HCT116 (cell line): ENCODE results near the gene CLDN9. TPM values are rescaled to one million over a fixed set of nuclear protein-coding genes. Genes with fewer than 3 reads are reported as not detected.

Experiments used
- ATAC-seq: fragments of 200-7000 bp; cut with Tn5 transposase; 2 replicates; pipeline ENCODE4 v1.9.1; 2020; ENCODE audit warnings: mild to moderate bottlenecking, moderate library complexity
- BruUV-seq: library from RNA; stranded (reverse); fragments of 400-500 nt; replicated peaks from 2 replicates; lab custom pipeline; 2021; lab: Mats Ljungman, UMichigan
- CTCF ChIA-PET: fragments of 300-600 bp; sonication (Branson Sonifier 250); formaldehyde crosslinking; loops from one replicate; lab custom pipeline; 2021; ENCODE audit warnings: antibody characterized with exemption; lab: Charles Lee
- POLR2A ChIA-PET: fragments of 300-600, 350-600 bp; sonication (Branson Sonifier 250); formaldehyde crosslinking; loops from one replicate; lab custom pipeline; 2021; ENCODE audit warnings: antibody characterized with exemption; lab: Charles Lee
- RAD21 ChIA-PET, 2 experiments: fragments of 300-600 bp; sonication (Branson Sonifier 250); formaldehyde crosslinking; loops; one replicate each; lab custom pipeline; 2023; ENCODE audit warnings: low total read pairs in 2 of 2; ENCODE audit not compliant: uncharacterized antibody in 2 of 2, unreplicated experiment in 2 of 2, low non-redundant PET in 1 of 2; lab: Charles Lee
- DNase-seq: peaks from one replicate; pipeline ENCODE4 v3.0.0-alpha.2; 2010; ENCODE audit warnings: low read depth, low spot score
- H2AFZ ChIP-seq: fragments of 200-600 bp; shearing (Covaris generic), sonication (generic); 2 replicates; pipeline ENCODE4 v1.6.1; 2017; ENCODE audit warnings: low read depth, mixed run types, mixed read lengths, antibody characterized with exemption, low read length; ENCODE audit not compliant: poor library complexity, severe bottlenecking
- H3K27ac ChIP-seq: 2 replicates; pipeline ENCODE4 v1.5.1; 2012; ENCODE audit warnings: low read depth, low read length
- H3K27me3 ChIP-seq: fragments of 200-600 bp; sonication (generic); 2 replicates; pipeline ENCODE4 v1.6.1; 2016; ENCODE audit warnings: mixed run types, low read length, mixed read lengths; ENCODE audit not compliant: insufficient read depth
- H3K36me3 ChIP-seq, 2 experiments: fragments of 200-500 bp in 1 of 2; fragments of 200-600 bp in 1 of 2; sonication (Bioruptor generic) in 1 of 2; sonication (generic) in 1 of 2; 2 replicates each; pipeline versions ENCODE4 v1.5.1 to v1.6.1; 2014 to 2016; ENCODE audit warnings: low read length in 2 of 2, inconsistent platforms in 1 of 2, mixed read lengths in 1 of 2, mixed run types in 1 of 2; ENCODE audit not compliant: insufficient read depth in 2 of 2, control insufficient read depth in 1 of 2
- H3K4me1 ChIP-seq, 2 experiments: fragments of 200-600 bp in 1 of 2; sonication (generic) in 1 of 2; 2 replicates each; pipeline versions ENCODE4 v1.5.1 to v1.6.1; 2012 to 2017; ENCODE audit warnings: low read length in 2 of 2, inconsistent platforms in 1 of 2, mild to moderate bottlenecking in 1 of 2, mixed read lengths in 1 of 2, mixed run types in 1 of 2, moderate library complexity in 1 of 2; ENCODE audit not compliant: insufficient read depth in 2 of 2, control insufficient read depth in 1 of 2
- H3K4me2 ChIP-seq: fragments of 200-600 bp; sonication (generic); 2 replicates; pipeline ENCODE4 v1.6.1; 2017; ENCODE audit warnings: mixed run types, low read length, mixed read lengths
- H3K4me3 ChIP-seq, 2 experiments: fragments of 200-600 bp in 1 of 2; sonication (generic) in 1 of 2; replicated peaks in 1 of 2; 2 replicates each; pipeline ENCODE4 v1.5.1; 2011 to 2016; ENCODE audit warnings: low read length in 2 of 2, control low read depth in 1 of 2, low read depth in 1 of 2, mild to moderate bottlenecking in 1 of 2, mixed read lengths in 1 of 2, mixed run types in 1 of 2
- H3K79me2 ChIP-seq: fragments of 200-600 bp; sonication (generic); 2 replicates; pipeline ENCODE4 v1.6.1; 2017; ENCODE audit warnings: mild to moderate bottlenecking, mixed run types, low read length, moderate library complexity, mixed read lengths; ENCODE audit not compliant: insufficient read depth
- H3K9ac ChIP-seq: fragments of 200-600 bp; sonication (generic); 2 replicates; pipeline ENCODE4 v1.6.1; 2016; ENCODE audit warnings: low read length, mixed read lengths
- H3K9me2 ChIP-seq: fragments of 200-600 bp; sonication (generic), shearing (Covaris generic); 2 replicates; pipeline ENCODE4 v1.6.1; 2017; ENCODE audit warnings: mixed run types, mild to moderate bottlenecking, moderate library complexity; ENCODE audit not compliant: insufficient read depth
- H3K9me3 ChIP-seq, 2 experiments: fragments of 200-500 bp in 1 of 2; fragments of 200-600 bp in 1 of 2; sonication (Bioruptor generic) in 1 of 2; sonication (generic) in 1 of 2; 2 replicates each; pipeline ENCODE4 v1.6.1; 2014 to 2017; ENCODE audit warnings: low read length in 2 of 2, mixed read lengths in 2 of 2, inconsistent platforms in 1 of 2, low read depth in 1 of 2, mild to moderate bottlenecking in 1 of 2, mixed run types in 1 of 2, moderate library complexity in 1 of 2; ENCODE audit not compliant: control insufficient read depth in 1 of 2, insufficient read depth in 1 of 2
- H4K20me1 ChIP-seq: fragments of 200-600 bp; sonication (generic), shearing (Covaris generic); 2 replicates; pipeline ENCODE4 v1.6.1; 2017; ENCODE audit warnings: mixed run types, mild to moderate bottlenecking, moderate library complexity; ENCODE audit not compliant: insufficient read depth
- ATF3 ChIP-seq: IDR thresholded peaks from 2 replicates; pipeline ENCODE4 v1.6.1; 2012
- CEBPB ChIP-seq: IDR thresholded peaks from 2 replicates; pipeline ENCODE4 v1.6.1; 2012; ENCODE audit warnings: low read depth
- CTCF ChIP-seq, 3 experiments: fragments of 200-600 bp in 1 of 3; sonication (generic) in 1 of 3; IDR thresholded peaks in 2 of 3; conservative IDR thresholded peaks in 1 of 3; 2 replicates each; pipeline ENCODE4 v1.5.1; 2012 to 2017; ENCODE audit warnings: low read depth in 2 of 3, low read length in 2 of 3, antibody characterized with exemption in 1 of 3, borderline replicate concordance in 1 of 3, control low read depth in 1 of 3, mild to moderate bottlenecking in 1 of 3, mixed read lengths in 1 of 3, mixed run types in 1 of 3, moderate library complexity in 1 of 3; ENCODE audit not compliant: insufficient read depth in 1 of 3
- EGR1 ChIP-seq: IDR thresholded peaks from 2 replicates; pipeline ENCODE4 v1.6.1; 2012; ENCODE audit warnings: low read depth
- ELF1 ChIP-seq: IDR thresholded peaks from 2 replicates; pipeline ENCODE4 v1.6.1; 2012; ENCODE audit warnings: low read depth, borderline replicate concordance
- EZH2 ChIP-seq: fragments of 200-600 bp; sonication (generic); IDR thresholded peaks from 2 replicates; pipeline ENCODE4 v1.6.1; 2017; ENCODE audit warnings: antibody characterized with exemption, mixed run types
- FOSL1 ChIP-seq: IDR thresholded peaks from 2 replicates; pipeline ENCODE4 v1.6.1; 2012; ENCODE audit warnings: low read depth
- JUND ChIP-seq: IDR thresholded peaks from 2 replicates; pipeline ENCODE4 v1.6.1; 2012
- MAX ChIP-seq: IDR thresholded peaks from 2 replicates; pipeline ENCODE4 v1.6.1; 2012
- RAD21 ChIP-seq: IDR thresholded peaks from 2 replicates; pipeline ENCODE4 v1.6.1; 2012; ENCODE audit warnings: low read depth, mild to moderate bottlenecking
- REST ChIP-seq: IDR thresholded peaks from 2 replicates; pipeline ENCODE4 v1.6.1; 2012; ENCODE audit warnings: low read depth
- SIN3A ChIP-seq: IDR thresholded peaks from 2 replicates; pipeline ENCODE4 v1.6.1; 2012; ENCODE audit warnings: low read depth
- SP1 ChIP-seq: IDR thresholded peaks from 2 replicates; pipeline ENCODE4 v1.6.1; 2012; ENCODE audit warnings: low read depth
- SRF ChIP-seq: IDR thresholded peaks from 2 replicates; pipeline ENCODE4 v1.6.1; 2012; ENCODE audit warnings: low read depth
- TCF7L2 ChIP-seq: IDR thresholded peaks from 2 replicates; pipeline ENCODE4 v1.7.0; 2011; ENCODE audit warnings: borderline replicate concordance, inconsistent platforms; ENCODE audit not compliant: insufficient read depth, insufficient read length; ENCODE audit errors: extremely low read depth
- ZBTB33 ChIP-seq: IDR thresholded peaks from 2 replicates; pipeline ENCODE4 v1.6.1; 2011; ENCODE audit warnings: mild to moderate bottlenecking, low read length, moderate library complexity; ENCODE audit not compliant: insufficient replicate concordance; ENCODE audit errors: extremely low read depth
- ZFX ChIP-seq: fragments of 450-650 bp; IDR thresholded peaks from 2 replicates; pipeline ENCODE4 v1.6.1; 2017
- intact Hi-C: fragments of 100-400 bp; cut with micrococcal nuclease; formaldehyde crosslinking; loops from 2 replicates; pipeline ENCODE4 v1.10.0; 2022
- total RNA-seq: library from RNA; stranded (reverse); gene quantifications from one replicate; pipeline ENCODE4 v1.2.1, GENCODE V29; 2021; ENCODE audit not compliant: unreplicated experiment

CLDN9 gene
- total RNA-seq, 1 experiment from 2014 or later, result 0.76 TPM

GRCh38 chr16:3014971-3015370, 2.2 kb downstream of the CLDN9 start:
- peaks cover 48 to 82% of the 10 kb centered on the region in 2 experiments for H3K4me1 ChIP-seq
- ChIA-PET POLR2A (no interaction called here), RAD21 (no interaction called here), CTCF (no interaction called here)
- no peaks in the 10 kb centered on the region for H3K27me3 ChIP-seq
- DNase-seq (no peak), ATAC-seq (no peak)
- H3K36me3 ChIP-seq, result no peaks in the 10 kb centered on the region
- H3K9me3 ChIP-seq, result no peaks in the 10 kb centered on the region
- H3K79me2 ChIP-seq, result no peaks in the 10 kb centered on the region
- no peaks in the 10 kb centered on the region for H3K9me2 ChIP-seq
- no TSS peak for BruUV-seq
- H3K4me2 ChIP-seq, result no peak overlapping the region
- no peak for TF ChIP-seq SRF
- no peak for TF ChIP-seq RAD21
- TF ChIP-seq FOSL1, result no peak
- no peak for TF ChIP-seq ELF1
- no peak for TF ChIP-seq MAX
- no peak for TF ChIP-seq ATF3
- no peak for TF ChIP-seq CEBPB
- TF ChIP-seq ZFX, result no peak
- no peak for TF ChIP-seq REST
- TF ChIP-seq EZH2, result no peak
- no peak for TF ChIP-seq EGR1
- TF ChIP-seq ZBTB33, result no peak
- TF ChIP-seq TCF7L2, result no peak
- TF ChIP-seq CTCF (IDR thresholded peaks at IDR 0.05 in 2 of 3, conservative IDR thresholded peaks at IDR 0.05 in 1 of 3; ENCODE audit: borderline replicate concordance in 1 of 3, insufficient read depth in 1 of 3, low read depth in 2 of 3, low read length in 2 of 3), result no peak
- TF ChIP-seq SP1, result no peak
- TF ChIP-seq JUND, result no peak
- no peak for TF ChIP-seq SIN3A
- intact Hi-C loops, result no loop called here
- no peak overlapping the region for H3K27ac ChIP-seq
- no peak overlapping the region for H3K9ac ChIP-seq
- H2AFZ ChIP-seq, result no peak overlapping the region
- H4K20me1 ChIP-seq, result no peaks in the 10 kb centered on the region
- no peak overlapping the region for H3K4me3 ChIP-seq
